IPS DF 4.7 (cell line): ENCODE measurements around the gene SENP8.

Source experiments
- DNase-seq: peaks from one replicate; pipeline ENCODE4 v3.0.0-alpha.2; 2013; ENCODE audit warnings: low spot score; ENCODE audit errors: extremely low read depth

Gene SENP8

DNA sequence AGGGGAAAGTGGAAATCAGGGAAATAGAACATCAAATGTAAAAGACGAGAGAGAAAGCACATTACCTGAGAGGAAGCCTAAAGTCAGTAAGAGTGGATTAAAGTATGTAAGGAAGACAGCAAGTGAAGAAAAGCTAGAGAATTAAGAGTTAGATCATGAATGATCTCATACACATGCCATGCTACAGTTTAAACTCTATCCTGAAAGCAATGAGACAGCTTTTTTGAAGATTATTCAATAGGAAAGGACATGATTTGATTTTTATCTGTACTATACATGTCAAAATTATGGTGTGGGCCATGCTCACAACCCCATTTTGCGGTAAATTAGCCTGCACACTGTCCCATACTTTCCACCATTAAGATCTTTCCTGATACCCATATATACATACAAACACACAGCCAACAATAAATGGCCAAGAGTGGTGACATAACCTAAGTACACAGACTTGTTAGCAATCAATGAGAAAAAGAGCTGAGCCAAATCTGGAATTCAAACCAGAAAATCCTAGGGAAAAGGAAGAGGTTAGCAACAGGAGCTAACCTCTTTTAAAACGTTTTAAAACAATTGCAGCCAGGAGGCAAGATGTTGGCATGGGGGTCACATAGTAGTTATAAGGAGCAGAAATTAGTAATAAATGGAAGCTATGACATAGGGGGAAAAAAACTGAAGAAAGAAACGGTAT, 4.7 kb upstream of the SENP8 start:
- DNase-seq = no peak

- DNase-seq = no peak
These were observed 1.3 kb upstream of the SENP8 start for GRCh38 chr15:72116731-72117485.

DNA sequence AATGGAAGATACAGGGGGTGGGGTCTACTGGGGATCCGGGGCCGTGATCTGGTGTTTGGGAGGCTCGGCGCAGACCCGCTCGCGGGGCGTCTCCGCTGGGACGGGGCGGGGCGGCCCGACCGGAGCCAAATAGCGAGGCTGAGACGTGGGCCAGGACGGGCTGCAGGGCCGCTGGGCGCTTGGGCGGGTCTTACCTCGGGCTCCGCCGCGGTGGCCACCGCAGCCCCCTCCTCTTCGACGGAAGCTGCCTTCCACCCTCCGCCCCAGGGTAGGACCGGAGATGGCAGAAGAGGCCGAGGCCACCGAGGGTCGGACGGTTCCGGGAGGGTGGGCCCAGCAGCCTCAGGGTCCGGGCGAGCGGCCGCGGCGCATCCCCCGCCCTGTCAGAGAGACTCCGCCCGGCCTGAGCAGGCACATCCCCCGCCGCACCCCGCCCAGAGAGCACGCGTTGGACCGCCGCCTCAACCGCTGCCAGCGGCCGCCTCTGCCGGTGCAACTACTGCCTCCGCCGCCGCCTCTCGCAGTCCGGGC, 652 bp upstream of the SENP8 start:
- DNase-seq = no peak

DNA sequence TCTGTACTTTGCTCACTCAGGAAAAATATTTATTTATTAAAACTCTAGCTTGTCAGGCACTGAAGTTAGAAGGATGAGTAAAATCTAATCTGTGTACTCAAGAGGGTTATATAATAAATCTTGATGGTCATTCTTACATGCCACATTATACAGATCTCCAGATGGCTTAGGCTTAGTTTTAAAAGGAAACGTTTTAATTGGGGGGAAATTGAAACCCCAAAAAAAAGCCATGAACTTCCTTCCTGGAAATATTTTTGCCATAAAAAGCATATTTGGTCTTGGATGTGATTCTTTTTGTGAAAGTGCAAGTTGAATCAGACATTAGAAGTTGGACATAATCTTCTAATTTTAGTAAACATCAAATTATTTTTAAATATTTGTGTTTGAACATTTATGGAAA, 6.0 kb downstream of the SENP8 start:
- no peak for DNase-seq

GRCh38 chr15:72127724-72128322, 9.6 kb downstream of the SENP8 start:
- no peak for DNase-seq

DNA sequence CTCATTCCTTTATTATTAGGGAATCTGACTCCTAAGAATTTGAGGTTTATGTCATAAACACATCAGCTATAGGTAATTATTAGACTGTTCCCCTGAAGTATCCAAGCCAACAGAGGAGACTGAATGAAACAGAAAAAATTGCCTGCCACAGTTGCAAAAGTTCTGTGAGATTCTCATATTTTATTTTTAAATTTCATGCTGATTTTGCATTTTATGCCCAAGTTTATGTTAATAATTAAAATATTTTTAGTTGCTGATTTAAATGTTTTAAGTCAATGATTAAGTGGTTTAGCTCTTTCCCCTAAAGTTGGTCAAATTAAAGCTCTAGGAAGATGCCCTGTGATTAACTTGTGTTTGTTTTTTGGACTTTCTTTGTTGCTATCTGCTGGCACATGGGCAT, 10.2 kb downstream of the SENP8 start:
- DNase-seq = no peak

DNA sequence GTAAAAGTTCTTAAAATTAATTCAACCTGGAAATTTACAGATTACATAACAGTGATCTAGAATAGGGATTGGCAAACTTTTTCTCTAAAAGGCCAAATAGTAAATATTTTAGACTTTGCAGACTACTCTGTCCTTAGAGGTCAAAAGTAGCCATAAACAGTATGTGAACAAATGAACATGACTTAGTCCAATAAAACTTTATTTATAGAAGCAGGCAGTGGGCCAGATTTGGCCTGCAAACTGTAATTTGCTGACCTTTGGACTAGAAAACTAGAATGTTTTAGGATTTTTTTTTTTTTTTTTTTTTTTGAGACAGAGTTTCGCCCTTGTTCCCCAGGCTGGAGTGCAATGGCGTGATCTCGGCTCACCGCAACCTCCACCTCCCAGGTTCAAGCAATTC, 12.1 kb downstream of the SENP8 start:
- no peak for DNase-seq

- no peak for DNase-seq
These were observed 13.7 kb downstream of the SENP8 start for GRCh38 chr15:72131922-72132321.

GRCh38 chr15:72133211-72133610, 15.0 kb downstream of the SENP8 start:
- no peak for DNase-seq

DNA sequence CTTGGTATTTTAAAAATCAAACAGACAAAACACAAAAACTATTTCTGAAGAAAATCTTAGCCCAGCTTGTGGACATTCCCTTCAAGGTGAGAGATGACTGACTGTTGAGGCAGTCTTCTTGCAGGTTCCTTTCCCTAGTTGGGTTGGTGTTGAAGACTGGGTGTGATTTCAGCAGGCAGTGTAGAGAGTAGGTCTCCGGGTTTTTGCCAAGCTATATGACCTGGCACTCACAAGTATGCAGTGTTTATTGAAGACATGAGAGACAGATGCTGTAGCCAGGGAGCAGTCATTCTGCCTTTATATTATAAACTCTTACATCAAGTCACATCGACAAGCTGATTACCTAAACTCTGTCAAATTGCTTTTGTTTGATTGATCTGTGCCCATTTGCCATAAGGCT, 17.5 kb downstream of the SENP8 start:
- no peak for DNase-seq

DNA sequence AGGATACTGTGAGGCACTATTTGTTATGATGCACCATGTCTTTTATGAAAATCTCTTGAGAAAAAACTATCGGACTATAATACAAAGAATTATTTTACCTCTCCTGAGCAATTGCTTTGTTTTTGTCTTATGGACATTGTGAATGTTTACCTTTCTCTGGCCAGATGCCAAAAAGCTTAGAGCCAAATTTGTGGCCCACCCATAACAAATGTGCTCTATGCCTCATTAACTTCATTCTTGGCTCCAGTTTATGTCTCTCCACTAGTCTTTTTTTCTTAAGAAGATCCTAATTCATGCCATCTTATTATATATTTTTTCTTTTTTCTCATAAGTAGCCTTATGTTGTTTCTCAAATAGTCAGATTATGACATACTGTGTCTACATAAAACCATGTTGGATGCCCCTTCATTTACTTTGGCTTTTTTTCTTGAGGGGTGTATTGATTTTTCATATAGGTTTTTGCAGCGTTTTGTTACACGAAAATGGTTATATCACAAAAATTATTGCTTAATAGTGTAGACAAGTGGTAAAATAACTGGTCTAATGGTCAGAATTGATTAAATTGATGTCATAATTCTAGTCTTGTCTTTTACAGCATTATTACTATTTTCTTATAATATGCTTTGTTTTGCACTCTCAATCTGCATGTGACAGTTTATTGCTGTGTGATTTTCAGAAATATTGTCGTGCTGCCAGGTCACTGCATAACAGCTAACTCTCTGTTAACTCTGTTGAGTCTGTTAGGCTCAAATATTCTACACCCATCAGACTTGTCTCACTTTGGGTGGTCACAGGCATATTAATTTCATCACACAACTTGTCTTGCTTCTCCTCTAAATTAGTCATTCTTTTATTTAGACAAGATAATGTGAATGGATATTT, 18.2 kb downstream of the SENP8 start:
- no peak for DNase-seq

- no peak for DNase-seq
These were observed 21.5 kb downstream of the SENP8 start for GRCh38 chr15:72139667-72140066.

DNA sequence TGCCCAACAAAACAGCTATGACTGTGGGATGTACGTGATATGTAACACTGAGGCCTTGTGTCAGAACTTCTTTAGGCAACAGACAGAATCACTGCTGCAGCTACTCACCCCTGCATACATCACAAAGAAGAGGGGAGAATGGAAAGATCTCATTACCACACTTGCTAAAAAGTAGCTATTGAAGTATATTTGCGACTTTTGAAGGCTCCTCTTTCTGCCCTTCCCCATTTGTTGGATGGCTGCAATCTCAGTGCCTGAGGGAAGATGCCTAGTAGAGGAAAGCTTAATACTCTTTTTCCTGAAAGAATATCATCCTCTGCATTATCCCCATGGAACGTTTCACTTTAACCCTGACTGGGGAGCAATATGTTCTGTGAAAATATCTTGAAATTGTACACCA, 21.9 kb downstream of the SENP8 start:
- no peak for DNase-seq

DNA sequence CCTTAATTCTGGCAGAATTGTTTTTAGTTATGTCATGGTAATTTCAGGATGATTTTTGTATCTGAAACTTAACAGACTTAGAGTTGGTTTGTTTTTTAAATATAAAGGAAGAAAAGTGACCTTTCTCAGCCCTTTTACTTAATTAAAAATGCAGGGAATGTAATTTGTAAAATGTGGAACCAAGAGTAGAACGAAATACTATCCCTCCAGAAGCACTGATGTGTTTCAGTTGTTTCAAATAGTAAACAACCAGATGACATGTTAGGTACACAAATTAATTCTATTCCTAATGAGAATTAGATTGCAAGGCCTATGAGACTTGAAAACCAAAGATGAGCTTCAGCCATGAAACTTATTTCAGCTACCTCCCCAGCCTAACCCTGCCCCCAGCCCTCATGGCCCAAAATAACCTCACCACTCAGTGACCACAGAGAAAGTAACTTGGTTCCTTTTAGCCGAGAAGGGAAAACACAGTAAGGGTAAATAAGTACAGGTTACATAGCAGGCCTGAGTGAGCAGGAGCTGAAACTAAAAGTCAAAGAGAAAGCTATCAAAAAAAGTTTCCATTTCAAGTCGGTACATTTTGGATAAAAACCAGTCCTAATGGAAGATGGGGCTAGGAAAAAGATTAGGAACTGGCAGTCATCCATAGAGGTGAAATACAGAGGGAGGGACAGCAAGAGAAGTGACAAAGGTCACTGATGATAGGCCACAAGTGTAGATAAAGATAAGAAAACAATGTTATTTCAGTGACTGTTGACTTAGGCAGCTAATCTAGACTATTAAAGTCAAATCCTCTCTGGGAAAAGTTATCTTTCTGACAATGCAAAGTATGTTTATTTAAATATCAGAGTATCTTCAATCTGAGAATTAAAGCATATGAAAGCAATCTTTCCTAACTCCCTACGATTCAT, 23.2 kb downstream of the SENP8 start:
- no peak for DNase-seq

DNA sequence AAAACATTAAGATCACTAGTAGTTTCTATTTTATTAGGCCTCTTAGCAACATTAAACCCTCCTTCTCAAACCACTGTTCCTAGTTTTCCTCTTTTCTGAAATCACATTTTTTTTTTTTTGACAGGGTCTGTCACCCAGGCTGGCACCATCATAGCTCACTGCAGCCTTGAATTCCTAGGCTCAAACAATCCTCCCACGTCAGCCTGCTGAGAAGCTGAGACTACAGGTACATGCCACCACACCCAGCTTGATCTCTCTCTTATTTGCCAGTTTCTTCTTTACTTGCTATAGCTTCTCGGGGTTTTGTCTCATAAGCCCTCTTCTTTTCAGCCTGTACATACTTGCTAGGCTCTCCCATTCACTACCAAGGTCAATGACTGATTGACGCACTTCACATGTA, 28.0 kb downstream of the SENP8 start:
- DNase-seq = no peak

GRCh38 chr15:72146934-72147333, 28.7 kb downstream of the SENP8 start:
- DNase-seq = no peak

- DNase-seq = no peak
These were observed 29.2 kb downstream of the SENP8 start for GRCh38 chr15:72147418-72147817.

GRCh38 chr15:72153269-72154000, 35.2 kb downstream of the SENP8 start:
- no peak for DNase-seq

- DNase-seq = no peak
These were observed 36.1 kb downstream of the SENP8 start for GRCh38 chr15:72154316-72154715.
